Activated T-cell treated with anti-CD3 and anti-CD28 coated beads for 1 hour (primary cell): ENCODE measurements around the gene HDAC1.

ENCODE experiments used
- DNase-seq: peaks from one replicate; pipeline ENCODE4 v3.0.0-alpha.2; 2020; ENCODE audit warnings: low read depth

The HDAC1 gene

DNA sequence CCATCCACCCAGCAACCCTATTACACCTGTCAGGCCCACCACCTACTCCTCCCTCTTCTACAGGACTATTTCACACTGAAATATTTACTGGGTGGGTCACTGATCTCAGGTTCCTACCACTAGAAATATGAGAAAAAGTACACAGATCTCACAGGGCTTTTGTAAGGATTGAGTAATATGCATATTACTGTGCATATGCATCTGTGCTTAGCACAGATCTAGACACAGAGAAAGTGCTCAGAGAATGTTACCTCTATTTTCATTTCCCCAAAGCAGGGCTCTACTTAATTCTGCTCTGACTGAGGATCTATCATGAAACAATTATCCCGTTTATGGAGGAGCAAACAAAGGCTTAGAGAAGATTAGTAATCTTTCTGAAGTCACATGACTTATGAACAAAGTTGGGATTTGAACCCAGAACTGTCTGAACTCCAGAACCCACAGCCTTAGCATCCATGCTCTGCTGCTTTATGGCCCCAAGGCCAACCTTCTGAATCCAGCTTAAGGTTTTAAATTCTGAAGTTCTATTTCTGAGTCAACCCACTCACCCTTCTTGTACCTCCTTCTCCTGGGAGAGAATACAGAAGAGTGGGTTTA is 82.2 kb downstream of the HDAC1 start:
- DNase-seq = no peak

- no peak for DNase-seq
Measured at GRCh38 chr1:32376199-32376598, 84.3 kb downstream of the HDAC1 start.

DNA sequence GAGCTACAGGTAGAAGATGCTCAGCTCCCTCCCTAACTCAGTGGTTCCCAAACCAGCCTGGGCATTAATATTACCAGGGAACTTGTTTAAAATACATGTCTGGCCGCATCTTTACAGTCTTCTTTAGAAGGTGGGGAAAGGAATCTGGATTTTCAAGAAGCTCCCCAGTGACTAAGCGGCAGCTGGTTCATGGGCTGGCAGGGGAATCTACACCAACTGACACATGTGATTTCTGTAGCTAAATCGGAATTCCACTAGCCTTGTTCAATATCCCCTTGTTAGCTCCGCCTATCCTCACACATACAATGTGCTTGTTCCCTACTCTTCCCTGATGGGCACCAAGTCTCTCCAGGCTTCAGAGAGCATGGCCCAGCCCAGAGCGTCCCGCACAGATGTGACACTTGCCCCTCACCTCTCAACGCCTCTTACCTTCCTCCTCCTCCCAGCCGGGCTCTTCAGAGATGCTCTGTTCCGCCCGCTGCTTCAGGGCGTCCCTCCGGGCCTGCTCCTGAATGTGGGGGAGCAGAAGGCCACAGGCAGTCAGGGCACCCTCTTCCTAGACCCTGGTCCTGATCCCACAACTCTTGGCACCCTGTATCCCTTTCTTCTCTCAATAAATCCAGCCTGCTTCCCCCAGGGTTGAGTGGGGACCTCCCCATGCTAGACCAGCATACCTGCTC is 85.8 kb downstream of the HDAC1 start:
- no peak for DNase-seq

DNA sequence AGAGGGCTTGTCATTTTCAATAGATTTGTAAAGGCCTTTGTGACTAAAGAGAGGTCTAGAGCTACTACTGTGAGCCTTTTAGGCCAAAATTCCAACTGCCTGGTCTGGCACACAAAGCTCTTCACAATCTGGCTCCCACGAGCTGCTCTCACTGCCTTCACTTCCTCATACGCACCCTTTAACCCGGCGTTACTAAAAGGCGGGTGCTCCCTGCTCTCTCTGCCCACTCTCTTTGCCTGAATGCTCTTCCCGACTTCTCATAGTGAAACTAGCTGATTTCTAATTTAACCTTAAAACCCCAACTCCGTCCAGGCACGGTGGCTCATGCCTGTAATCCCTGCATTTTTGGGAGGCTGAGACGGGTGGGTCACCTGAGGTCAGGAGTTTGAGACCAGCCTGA is 88.2 kb downstream of the HDAC1 start:
- no peak for DNase-seq
